22Rv1 (cell line): ENCODE results near the gene TCF7L1.

Source experiments
- H3K27ac ChIP-seq: fragments of 450-650 bp; 2 replicates; pipeline ENCODE4 v1.5.1; 2017
- CTCF ChIP-seq: fragments of 450-650 bp; IDR thresholded peaks from 2 replicates; pipeline ENCODE4 v1.5.1; 2017; ENCODE audit warnings: mild to moderate bottlenecking
- ZFX ChIP-seq: fragments of 450-650 bp; IDR thresholded peaks from 2 replicates; pipeline ENCODE4 v1.6.1; 2017; ENCODE audit warnings: antibody characterized with exemption, borderline replicate concordance

The TCF7L1 gene

GRCh38 chr2:85132397-85132796, 795 bp upstream of the TCF7L1 start:
- no peak overlapping the region for H3K27ac ChIP-seq
- TF ChIP-seq ZFX: no peak
- TF ChIP-seq CTCF: no peak

GRCh38 chr2:85133751-85134254, 611 bp downstream of the TCF7L1 start:
- no peak overlapping the region for H3K27ac ChIP-seq
- TF ChIP-seq ZFX (no peak), CTCF (no peak)

- H3K27ac ChIP-seq: no peak overlapping the region
- no peak for TF ChIP-seq ZFX
- TF ChIP-seq CTCF: no peak
Observed at GRCh38 chr2:85134255-85134895, 1.2 kb downstream of the TCF7L1 start.

GRCh38 chr2:85134896-85135659, 1.9 kb downstream of the TCF7L1 start:
- no peak overlapping the region for H3K27ac ChIP-seq
- TF ChIP-seq CTCF (no peak), ZFX (no peak)

- TF ChIP-seq ZFX: no peak
- TF ChIP-seq CTCF: no peak
- no peak overlapping the region for H3K27ac ChIP-seq
Observed at GRCh38 chr2:85135660-85135914, 2.4 kb downstream of the TCF7L1 start.

GRCh38 chr2:85137156-85137555, 4.0 kb downstream of the TCF7L1 start:
- TF ChIP-seq CTCF: no peak
- TF ChIP-seq ZFX: no peak
- H3K27ac ChIP-seq: no peak overlapping the region

GRCh38 chr2:85143463-85144082, 10.4 kb downstream of the TCF7L1 start:
- TF ChIP-seq CTCF (no peak), ZFX (no peak)
- no peak overlapping the region for H3K27ac ChIP-seq
